Activated T-cell treated with anti-CD3 and anti-CD28 coated beads, Interleukin-2, amount 50 U/mL, for 72 hours (primary cell): ENCODE results near the gene COG4. TPM values are rescaled to one million over a fixed set of nuclear protein-coding genes. Genes with fewer than 3 reads are reported as not detected.
A peak's percentile ranks its signal among the peaks of the same experiment; 100 is the strongest.
"Not testable (repeated sequence)": the region's sequence is repeated elsewhere in the genome, so short reads cannot be mapped to it uniquely, and the experiment has no call there.

Source experiments
- ATAC-seq, 2 donors: fragments of 150-1000 bp; cut with Tn5 transposase; replicated peaks in 1 of 2; 2 replicates each; pipeline ENCODE4 v1.10.0; 2021; ENCODE audit warnings: moderate library complexity in 2 of 2, mild to moderate bottlenecking in 1 of 2
- DNase-seq, 2 donors: peaks; one replicate each; pipeline ENCODE4 v3.0.0; 2021 to 2022; ENCODE audit warnings: mixed read lengths in 1 of 2
- H3K27ac Mint-ChIP-seq: one replicate; pipeline ENCODE4 v1.8.0; 2022; ENCODE audit warnings: mild to moderate bottlenecking, moderate library complexity, mixed read lengths
- H3K27me3 Mint-ChIP-seq: one replicate; pipeline ENCODE4 v1.8.0; 2022; ENCODE audit warnings: low read depth, mixed read lengths
- H3K36me3 Mint-ChIP-seq, 2 donors: one replicate each; pipeline ENCODE4 v1.8.0; 2022; ENCODE audit warnings: mixed read lengths in 2 of 2, mild to moderate bottlenecking in 1 of 2; ENCODE audit not compliant: insufficient read depth in 2 of 2
- H3K4me1 Mint-ChIP-seq: one replicate; pipeline ENCODE4 v1.8.0; 2022; ENCODE audit warnings: low read depth, mixed read lengths
- H3K4me3 Mint-ChIP-seq, 2 donors: one replicate each; pipeline ENCODE4 v1.8.0; 2022; ENCODE audit warnings: mild to moderate bottlenecking in 2 of 2, mixed read lengths in 2 of 2, moderate library complexity in 2 of 2
- H3K9me3 Mint-ChIP-seq, 2 donors: one replicate each; pipeline ENCODE4 v1.8.0; 2022; ENCODE audit warnings: mixed read lengths in 2 of 2
- total RNA-seq, 2 donors: library from RNA; stranded (reverse); gene quantifications; one replicate each; pipeline ENCODE4 v1.2.3, GENCODE V29; 2022

The COG4 gene
- total RNA-seq, 2 donors from 2014 or later: 30.2 to 53.4 TPM

DNA sequence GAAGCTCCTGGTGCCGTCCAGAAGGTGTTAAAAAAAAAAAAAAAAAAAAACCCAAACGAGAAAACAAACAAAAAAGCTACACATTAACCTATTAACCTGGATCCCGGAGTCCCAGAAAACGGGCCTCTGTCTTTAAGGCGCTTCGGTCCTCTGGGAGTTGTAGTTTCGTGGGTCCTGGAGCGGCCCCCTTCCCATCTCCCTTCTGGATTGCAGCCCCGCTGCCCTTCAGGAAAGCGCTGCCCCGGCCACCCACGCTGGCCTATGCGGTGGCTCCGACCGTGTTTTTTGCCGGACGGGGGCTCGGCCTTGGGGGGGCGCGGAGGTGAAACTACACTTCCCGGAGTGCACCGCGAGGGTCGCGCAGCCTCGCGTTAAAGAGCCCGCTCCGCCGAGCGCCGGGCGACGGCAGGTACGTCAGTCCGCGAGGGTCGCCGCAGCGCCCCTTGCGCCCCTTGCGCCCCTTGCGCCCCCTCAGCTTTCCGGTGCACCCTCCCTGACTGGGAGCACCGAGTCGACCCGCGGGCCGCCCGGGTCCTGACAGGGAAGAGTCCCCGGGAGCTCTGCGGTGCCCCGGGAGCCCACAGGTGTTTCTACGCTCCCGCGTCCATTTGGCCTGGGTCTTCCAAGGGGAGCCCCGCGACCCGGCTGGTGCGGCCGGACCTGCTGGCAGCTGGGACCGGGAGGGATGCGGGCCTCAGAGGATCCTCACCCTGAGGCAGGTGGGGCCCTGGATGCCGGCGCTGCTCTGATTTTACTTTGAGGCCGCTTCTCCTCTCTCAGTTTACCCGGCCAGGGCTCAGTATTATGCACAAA lies 68.9 kb downstream of the COG4 start, which contains the start of gene FCSK:
Gene FCSK (plus strand): TSS at position 374 of the 813 bp plus-strand sequence. CDS start 8,596 bp downstream, outside the sequence.
- peaks cover 28% of the 10 kb centered on the region for H3K4me1 Mint-ChIP-seq
- no peaks in the 10 kb centered on the region for H3K9me3 Mint-ChIP-seq
- no peaks in the 10 kb centered on the region for H3K36me3 Mint-ChIP-seq
- DNase-seq (peak; percentile 74), ATAC-seq (peak; percentile 92 to 95)
- no peaks in the 10 kb centered on the region for H3K27me3 Mint-ChIP-seq
- peak within 1 kb of the TSS; percentile 97 for H3K27ac Mint-ChIP-seq
- peak within 1 kb of the TSS; percentile 93 to 98 for H3K4me3 Mint-ChIP-seq

DNA sequence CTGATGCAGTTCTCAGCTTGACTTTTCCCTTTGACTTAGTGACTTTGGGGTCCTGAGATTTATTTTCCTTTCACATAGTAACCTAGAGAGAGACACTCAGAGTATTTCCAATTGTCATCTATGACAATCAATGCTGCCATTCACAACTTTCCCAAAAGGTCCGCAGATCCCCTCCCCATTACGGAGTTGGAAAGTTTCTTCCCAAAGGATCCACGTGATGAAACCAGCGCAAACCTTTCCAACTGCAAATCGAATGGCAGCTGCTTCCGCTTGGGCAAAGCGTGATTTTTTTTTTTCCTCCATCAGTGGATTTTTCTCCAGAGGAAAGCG lies 69.5 kb downstream of the COG4 start:
- DNase-seq (no peak), ATAC-seq (peak in 1 of 2 donors; percentile 8)
- Mint-ChIP-seq H3K9me3 (no peaks in the 10 kb centered on the region), H3K36me3 (no peaks in the 10 kb centered on the region), H3K4me3 (peak overlapping the region; percentile 93 to 98), H3K27ac (peak overlapping the region; percentile 93), H3K27me3 (no peaks in the 10 kb centered on the region), H3K4me1 (peaks cover 28% of the 10 kb centered on the region)

DNA sequence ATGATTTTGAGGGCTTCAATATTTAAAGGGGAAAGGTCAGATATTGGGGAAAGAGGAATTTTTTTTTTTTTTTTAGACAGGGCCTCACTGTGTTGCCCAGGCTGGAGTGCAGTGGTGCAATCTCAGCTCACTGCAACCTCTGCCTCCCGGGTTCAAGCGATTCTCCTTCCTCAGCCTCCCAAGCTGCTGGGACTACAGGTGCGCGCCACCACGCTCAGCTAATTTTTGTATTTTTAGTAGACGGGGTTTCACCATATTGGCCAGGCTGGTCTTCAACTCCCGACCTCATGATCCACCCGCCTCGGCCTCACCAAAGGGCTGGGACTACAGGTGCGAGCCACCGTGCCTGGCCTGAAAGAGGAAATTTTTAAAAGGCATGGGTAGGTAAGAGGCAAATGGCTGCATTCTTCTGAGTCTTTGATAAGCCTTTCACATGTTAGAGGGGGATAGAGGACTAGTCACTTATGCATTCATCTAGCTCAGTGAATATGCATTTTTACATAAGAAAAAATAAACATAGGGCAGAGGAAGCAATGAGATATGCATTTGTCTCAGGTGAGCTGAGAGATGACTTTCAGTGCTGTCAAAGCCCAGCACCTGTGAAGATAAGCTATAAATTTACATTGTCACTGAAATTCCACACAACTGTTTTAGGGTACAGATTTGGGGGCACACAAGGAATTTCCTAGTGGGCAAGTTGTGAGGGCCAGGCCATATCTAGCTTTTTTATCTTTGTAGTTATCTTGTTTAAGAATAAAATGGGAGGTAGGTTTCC lies 70.0 kb downstream of the COG4 start:
- no peak for ATAC-seq
- H3K27me3 Mint-ChIP-seq: no peaks in the 10 kb centered on the region

DNA sequence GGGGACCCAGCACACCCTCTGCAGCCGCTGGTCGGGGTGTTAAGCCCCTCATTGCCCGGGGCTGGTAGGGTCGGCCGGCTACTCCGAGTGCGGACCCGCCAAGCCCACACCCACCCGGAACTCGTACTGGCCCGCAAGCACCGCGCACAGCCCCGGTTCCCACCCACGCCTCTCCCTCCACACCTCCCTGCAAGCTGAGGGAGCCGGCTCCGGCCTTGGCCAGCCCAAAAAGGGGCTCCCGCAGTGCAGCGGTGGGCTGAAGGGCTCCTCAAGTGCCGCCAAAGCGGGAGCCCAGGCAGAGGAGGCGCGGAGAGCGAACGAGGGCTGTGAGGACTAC lies 72.4 kb downstream of the COG4 start:
- H3K27me3 Mint-ChIP-seq, H3K4me3 Mint-ChIP-seq, ATAC-seq, H3K27ac Mint-ChIP-seq, H3K36me3 Mint-ChIP-seq, H3K9me3 Mint-ChIP-seq, DNase-seq: not testable (repeated sequence)
- H3K4me1 Mint-ChIP-seq: peaks cover 22% of the 10 kb centered on the region

More for the DNA sequence above, 70.0 kb downstream of the COG4 start:
- Mint-ChIP-seq H3K27ac (peak overlapping the region; percentile 93), H3K4me3 (peak overlapping the region; percentile 93 to 98), H3K9me3 (no peaks in the 10 kb centered on the region), H3K4me1 (peaks cover 28% of the 10 kb centered on the region), H3K36me3 (no peaks in the 10 kb centered on the region)
- DNase-seq: no peak

DNA sequence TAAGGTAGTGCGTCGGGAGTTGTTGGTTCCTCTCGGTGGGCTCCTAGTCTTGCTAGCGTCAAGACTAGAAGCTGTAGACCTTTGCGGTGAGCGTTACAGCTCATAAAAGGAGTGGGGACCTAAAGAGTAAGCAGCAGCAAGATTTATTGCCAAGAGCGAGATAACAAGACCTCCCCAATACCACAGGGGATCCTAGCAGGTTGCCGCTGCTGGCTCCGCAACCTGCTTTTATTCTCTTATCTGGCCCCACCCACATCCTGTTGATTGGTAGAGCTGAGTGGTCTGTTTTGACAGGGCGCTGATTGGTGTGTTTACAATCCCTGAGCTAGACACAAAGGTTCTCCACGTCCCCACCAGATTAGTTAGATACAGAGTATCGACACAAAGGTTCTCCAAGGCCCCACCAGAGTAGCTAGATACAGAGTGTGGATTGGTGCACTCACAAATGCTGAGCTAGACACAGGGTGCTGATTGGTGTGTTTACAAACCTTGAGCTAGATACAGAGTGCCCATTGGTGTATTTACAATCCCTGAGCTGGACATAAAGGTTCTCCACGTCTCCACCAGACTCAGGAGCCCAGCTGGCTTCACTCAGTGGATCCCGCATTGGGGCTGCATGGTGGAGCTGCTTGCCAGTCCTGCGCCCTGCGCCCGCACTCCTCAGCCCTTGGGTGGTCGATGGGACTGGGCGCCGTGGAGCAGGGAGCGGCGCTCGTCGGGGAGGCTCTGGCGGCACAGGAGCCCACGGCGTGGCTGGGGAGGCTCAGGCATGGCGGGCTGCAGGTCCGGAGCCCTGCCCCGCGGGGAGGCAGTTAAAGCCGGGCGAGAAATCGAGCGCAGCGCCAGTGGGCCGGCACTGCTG lies 73.0 kb downstream of the COG4 start:
- not testable (repeated sequence) for H3K27ac Mint-ChIP-seq, H3K9me3 Mint-ChIP-seq, H3K36me3 Mint-ChIP-seq, H3K27me3 Mint-ChIP-seq, ATAC-seq, H3K4me3 Mint-ChIP-seq, DNase-seq
- peaks cover 18% of the 10 kb centered on the region for H3K4me1 Mint-ChIP-seq

DNA sequence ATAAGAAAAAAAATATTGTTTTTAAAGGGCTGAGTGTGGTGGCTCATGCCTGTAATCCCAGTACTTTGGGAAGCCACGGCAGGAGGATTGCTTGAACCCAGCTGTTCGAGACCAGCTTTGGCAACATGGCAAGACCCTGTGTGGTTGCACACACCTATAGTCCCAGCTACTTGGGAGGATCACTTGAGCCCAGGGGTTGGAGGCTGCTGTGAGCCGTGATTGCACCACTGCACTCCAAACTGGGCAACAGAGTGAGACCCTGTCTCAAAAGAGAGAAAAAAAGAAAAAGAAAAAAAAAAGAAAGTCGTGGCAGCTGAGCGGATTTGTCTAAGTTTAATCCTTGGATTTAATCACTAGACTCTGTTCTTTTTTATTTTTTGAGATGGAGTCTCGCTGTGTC lies 75.3 kb downstream of the COG4 start:
- DNase-seq (no peak), ATAC-seq (no peak)
- Mint-ChIP-seq H3K27me3 (no peaks in the 10 kb centered on the region), H3K4me1 (peaks cover 6% of the 10 kb centered on the region), H3K9me3 (no peaks in the 10 kb centered on the region), H3K36me3 (no peaks in the 10 kb centered on the region), H3K27ac (no peak overlapping the region), H3K4me3 (no peak overlapping the region)

DNA sequence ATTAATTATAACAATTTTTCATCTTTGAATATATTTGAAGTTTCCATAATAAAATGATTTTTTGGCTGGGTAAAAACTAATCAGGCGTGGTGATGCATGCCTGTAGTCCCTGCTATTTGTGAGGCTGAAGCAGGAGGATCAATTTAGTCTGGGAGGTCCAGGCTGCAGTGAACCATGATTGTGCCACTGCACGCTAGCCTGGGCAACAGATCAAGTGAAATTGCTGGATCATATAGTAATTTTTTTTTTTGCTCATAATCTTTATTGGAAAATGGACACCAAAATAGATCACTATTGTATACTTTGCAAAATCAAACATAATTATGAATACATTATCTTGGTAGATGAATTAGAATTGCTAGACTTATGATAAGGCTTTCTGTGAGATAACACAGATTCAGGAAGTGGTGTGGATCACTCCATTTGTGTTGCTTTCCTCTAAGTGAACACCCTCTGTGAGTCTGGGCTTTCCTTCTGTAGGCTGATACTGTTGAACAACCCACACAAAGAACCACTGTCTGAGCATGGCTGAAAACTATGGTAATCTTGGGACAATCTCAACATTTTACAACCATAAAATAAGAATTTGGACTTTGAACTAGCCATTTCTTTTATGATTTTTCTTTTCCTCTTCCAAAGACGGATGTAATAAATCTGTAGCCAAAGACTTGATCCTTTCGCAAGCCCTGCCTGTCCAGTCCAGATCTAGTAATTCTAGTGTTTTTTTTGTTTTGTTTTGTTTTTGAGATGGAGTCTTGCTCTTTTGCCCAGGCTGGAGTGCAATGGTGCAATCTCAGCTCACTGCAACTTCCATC lies 78.9 kb downstream of the COG4 start:
- Mint-ChIP-seq H3K4me3 (no peak overlapping the region), H3K27ac (no peak overlapping the region), H3K36me3 (no peaks in the 10 kb centered on the region), H3K9me3 (no peaks in the 10 kb centered on the region), H3K4me1 (no peaks in the 10 kb centered on the region), H3K27me3 (no peaks in the 10 kb centered on the region)
- no peak for DNase-seq
- ATAC-seq: no peak

DNA sequence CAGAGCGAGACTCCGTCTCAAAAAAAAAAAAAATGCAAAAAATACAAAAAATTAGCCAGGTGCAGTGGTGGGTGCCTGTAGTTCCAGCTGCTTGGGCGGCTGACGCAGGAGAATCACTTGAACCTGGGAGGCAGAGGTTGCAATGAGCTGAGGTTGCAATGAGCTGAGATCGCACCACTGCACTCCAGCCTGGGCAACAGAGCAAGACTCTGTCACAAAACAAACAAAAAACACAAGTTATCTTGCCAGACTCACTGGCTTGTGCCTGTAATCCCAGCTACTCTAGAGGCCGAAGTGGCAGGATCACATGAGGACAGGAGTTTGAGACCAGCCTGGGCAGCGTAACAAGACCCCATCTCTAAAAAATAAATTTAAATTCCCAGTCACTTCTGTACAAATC lies 81.0 kb downstream of the COG4 start:
- no peak for ATAC-seq
- DNase-seq: no peak
- H3K4me3 Mint-ChIP-seq: no peak overlapping the region
- H3K27me3 Mint-ChIP-seq: no peaks in the 10 kb centered on the region
- H3K27ac Mint-ChIP-seq: no peak overlapping the region
- no peaks in the 10 kb centered on the region for H3K9me3 Mint-ChIP-seq
- H3K4me1 Mint-ChIP-seq: peaks cover 11% of the 10 kb centered on the region
- peaks cover 6 to 7% of the 10 kb centered on the region in 2 donors for H3K36me3 Mint-ChIP-seq

DNA sequence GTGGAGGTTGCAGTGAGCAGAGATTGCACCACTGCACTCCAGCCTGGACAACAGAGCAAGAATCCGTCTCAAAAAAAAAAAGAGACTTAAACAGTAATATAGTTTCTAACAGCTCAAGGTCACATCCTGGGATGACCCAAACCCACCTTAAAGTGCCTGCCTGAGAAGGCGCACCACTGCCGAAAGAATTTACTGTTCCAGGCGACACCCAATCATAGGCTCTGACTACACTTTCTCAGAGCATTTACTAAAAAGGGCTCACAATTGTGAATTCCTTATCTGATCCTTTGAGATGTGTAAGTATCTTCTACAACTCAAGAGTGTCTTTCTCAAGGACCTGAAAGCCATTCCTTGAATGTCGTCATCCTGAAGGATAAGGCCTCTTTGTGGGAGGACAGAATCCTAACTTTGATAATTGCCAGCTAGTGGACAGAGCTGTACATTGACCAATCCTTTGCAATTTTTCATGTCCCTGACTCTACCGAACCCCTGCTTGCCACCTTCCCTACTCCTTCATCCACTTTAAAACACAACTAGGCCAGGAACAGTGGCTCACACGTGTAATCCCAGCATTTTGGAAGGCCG lies 81.9 kb downstream of the COG4 start:
- no peaks in the 10 kb centered on the region for H3K9me3 Mint-ChIP-seq
- H3K4me3 Mint-ChIP-seq: no peak overlapping the region
- ATAC-seq (no peak), DNase-seq (no peak)
- H3K4me1 Mint-ChIP-seq: peaks cover 19% of the 10 kb centered on the region
- no peaks in the 10 kb centered on the region for H3K27me3 Mint-ChIP-seq
- peaks cover 6 to 7% of the 10 kb centered on the region in 2 donors for H3K36me3 Mint-ChIP-seq
- no peak overlapping the region for H3K27ac Mint-ChIP-seq

DNA sequence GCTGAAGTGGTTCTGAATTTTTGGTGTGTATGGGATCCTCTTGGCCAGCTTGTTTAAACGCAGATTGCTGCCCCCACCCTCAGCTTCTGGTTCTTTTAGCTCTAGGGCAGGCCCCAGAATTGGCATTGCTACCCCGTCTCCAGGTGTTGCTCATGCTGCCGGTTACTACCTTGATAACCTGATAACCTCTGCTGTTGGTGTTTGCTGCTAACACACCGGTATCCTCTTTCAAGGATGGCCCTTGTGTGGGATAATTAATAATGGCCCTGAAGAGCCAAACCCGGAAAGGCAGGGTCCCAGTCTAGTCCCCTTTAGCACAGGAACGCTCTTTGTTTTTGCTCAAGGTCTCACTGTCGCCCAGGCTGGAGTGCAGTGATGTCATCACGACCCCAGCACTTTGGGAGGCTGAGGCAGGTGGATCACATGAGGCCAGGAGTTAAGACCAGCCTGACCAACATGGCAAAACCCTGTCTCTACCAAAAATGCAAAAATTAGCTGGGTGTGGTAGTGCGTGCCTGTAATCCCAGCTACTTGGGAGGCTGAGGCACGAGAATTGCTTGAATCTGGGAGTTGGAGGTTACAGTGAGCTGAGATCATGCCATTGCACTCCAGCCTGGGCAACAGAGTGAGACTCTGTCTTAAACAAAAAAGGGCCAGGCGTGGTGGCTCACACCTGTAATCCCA lies 83.2 kb downstream of the COG4 start:
- Mint-ChIP-seq H3K9me3 (no peaks in the 10 kb centered on the region), H3K36me3 (peaks cover 6 to 7% of the 10 kb centered on the region in 2 donors), H3K27ac (no peak overlapping the region), H3K4me3 (peak overlapping the region; percentile 87 to 96), H3K27me3 (no peaks in the 10 kb centered on the region), H3K4me1 (peaks cover 26% of the 10 kb centered on the region)
- ATAC-seq: no peak
- no peak for DNase-seq

DNA sequence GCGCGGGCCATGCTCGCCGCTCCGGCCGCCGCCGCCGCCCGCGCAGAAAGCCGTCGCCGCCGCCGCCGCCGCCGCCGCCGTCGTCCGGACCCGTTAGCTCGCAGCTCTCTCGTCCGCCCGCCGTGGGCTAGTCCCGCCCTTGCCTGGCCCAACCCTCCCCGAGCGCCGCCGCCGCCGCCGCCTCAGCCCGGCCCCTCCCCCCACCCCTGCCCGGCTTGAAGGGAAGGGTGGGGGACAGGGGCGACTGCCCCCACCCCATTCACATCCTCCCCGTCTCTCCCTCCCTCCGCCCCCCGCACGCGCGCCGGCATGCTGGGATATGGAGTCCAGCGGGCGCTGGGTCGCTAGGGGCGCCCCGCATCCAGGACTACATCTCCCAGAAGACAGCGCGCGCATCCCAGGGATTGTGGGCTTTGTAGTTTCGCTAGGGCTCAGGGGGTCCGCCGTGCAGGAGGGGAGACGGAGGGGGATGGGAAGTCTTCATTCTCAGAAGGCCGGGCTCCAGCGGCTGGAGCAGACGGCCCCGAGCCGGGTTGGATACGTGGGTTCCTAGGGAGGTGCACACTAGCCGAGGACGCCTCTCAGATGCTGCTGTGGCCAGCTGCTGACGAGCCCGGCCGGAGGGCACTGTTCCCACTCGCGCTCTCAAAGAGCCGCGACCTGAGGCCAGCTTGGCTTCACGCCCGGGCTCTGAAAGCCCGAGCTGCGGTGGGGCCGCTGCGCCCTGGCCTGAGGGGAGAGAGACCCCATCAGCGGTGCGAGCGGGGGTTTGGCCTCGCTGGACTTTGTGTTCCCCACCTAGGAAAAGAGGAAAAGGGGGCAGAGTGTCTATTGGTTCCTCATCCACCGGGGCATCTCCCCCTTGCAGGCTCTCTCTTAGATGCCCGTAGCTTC lies 84.1 kb downstream of the COG4 start, which contains the start of gene ST3GAL2:
Gene ST3GAL2 (minus strand): TSS at position 132 of the 894 bp plus-strand sequence. CDS start 40,570 bp downstream, outside the sequence.
- Mint-ChIP-seq H3K9me3 (no peaks in the 10 kb centered on the region), H3K36me3 (peaks cover 6 to 7% of the 10 kb centered on the region in 2 donors), H3K27ac (peak within 1 kb of the TSS; percentile 59), H3K4me1 (peaks cover 26% of the 10 kb centered on the region), H3K27me3 (no peaks in the 10 kb centered on the region), H3K4me3 (peak within 1 kb of the TSS; percentile 94 to 100)
- ATAC-seq (peak; percentile 95 to 96), DNase-seq (peak; percentile 93 to 95)
